LNCaP clone FGC (cell line): ENCODE measurements around the gene HEPACAM2.
A peak's percentile ranks its signal among the peaks of the same experiment; 100 is the strongest.

ENCODE experiments used
- DNase-seq: peaks from one replicate; pipeline ENCODE4 v3.0.0-alpha.2; 2011; ENCODE audit warnings: low read depth
- H3K4me3 ChIP-seq: 2 replicates; pipeline ENCODE4 v1.5.1; 2011; ENCODE audit warnings: mild to moderate bottlenecking, low read depth, low read length, control low read depth
- CTCF ChIP-seq: IDR thresholded peaks from 2 replicates; pipeline ENCODE4 v1.5.1; 2012; ENCODE audit warnings: mild to moderate bottlenecking; ENCODE audit not compliant: control insufficient read depth, insufficient read depth; ENCODE audit errors: extremely low read depth

The HEPACAM2 gene

DNA sequence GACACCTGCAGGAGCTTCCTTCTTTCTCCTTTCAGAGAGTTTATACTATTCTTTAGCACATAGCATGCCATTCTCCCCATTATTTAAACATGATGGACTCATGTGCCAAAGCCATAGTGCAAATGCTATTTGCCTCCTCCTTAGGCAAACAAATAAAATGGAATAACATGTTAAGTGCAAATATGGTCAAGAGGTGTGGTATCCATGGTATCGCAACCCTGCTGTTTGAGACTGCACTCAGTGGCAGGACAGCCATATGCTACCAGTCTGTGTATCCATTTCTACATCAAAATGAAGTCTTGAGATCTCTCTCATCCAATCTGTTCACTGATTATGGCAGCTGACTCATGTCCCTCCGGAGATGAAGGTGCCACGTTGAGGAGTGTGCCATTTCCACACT lies 22.8 kb downstream of the HEPACAM2 start:
- peak; percentile 91 for DNase-seq
- H3K4me3 ChIP-seq, result no peak overlapping the region
- no peak for TF ChIP-seq CTCF

- no peak for TF ChIP-seq CTCF
- H3K4me3 ChIP-seq, result no peak overlapping the region
- no peak for DNase-seq
Measured at GRCh38 chr7:93202594-93203250, 23.5 kb downstream of the HEPACAM2 start.

GRCh38 chr7:93198472-93198871 lies 27.8 kb downstream of the HEPACAM2 start:
- TF ChIP-seq CTCF, result no peak
- DNase-seq, result no peak
- H3K4me3 ChIP-seq, result no peak overlapping the region

DNA sequence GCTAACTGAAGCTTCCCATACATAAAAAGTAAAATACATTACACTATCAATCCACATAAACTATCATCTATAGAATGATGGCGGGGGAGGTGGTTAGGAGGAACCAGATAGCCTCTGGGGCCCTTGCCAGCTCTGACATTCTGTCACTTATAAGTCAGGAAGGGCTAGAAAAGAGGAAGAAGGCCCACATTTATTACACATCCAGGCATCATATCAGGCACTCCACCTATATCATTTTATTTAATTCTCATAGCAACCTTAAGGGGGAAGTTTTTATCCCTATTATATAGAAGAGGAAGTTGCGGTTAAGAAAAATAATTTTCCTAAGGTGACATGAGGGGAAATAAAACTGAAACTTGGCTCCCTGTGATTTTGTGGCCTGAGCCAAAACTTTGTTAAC lies 29.9 kb downstream of the HEPACAM2 start:
- no peak for DNase-seq
- TF ChIP-seq CTCF, result no peak
- H3K4me3 ChIP-seq, result no peak overlapping the region

GRCh38 chr7:93194386-93194785 lies 31.9 kb downstream of the HEPACAM2 start:
- DNase-seq, result no peak
- no peak for TF ChIP-seq CTCF
- no peak overlapping the region for H3K4me3 ChIP-seq

DNA sequence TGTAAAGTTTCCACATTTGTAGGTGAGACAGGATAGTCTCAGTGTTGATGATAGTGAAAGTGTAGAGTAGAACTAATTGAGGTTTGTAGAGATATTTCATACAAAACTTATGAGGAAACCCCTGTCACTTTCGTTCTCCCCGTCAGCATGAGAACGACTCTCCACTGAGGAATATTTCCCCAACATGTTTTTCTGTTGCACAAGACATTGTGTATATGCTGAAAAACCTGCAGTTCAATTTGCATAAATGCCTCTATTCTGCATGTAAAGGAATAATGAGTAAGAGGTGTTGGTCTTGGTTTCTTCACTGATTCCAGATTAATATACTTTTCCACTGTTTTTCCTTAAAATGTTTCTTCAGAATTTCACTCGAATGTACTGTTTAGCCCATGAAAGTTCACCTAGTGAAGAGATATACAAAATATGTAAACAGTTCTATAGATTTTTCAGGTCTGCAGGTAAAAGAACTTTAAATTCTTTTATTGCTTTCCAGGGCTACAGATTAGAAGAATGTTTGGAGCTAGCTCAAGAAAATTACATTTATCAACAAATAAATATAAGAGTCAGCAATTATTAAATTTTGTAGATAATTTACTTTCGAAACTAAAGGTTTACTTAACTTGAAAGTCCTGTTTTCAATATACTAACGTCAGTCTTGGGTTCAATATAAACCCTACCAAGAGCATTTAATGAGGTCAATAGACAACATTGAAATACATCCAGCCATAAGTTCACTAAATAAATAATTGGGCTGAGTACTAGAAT lies 37.2 kb downstream of the HEPACAM2 start:
- no peak overlapping the region for H3K4me3 ChIP-seq
- TF ChIP-seq CTCF, result no peak
- peak; percentile 65 for DNase-seq
